ENCODE measurements around the gene CENPP.

DNA sequence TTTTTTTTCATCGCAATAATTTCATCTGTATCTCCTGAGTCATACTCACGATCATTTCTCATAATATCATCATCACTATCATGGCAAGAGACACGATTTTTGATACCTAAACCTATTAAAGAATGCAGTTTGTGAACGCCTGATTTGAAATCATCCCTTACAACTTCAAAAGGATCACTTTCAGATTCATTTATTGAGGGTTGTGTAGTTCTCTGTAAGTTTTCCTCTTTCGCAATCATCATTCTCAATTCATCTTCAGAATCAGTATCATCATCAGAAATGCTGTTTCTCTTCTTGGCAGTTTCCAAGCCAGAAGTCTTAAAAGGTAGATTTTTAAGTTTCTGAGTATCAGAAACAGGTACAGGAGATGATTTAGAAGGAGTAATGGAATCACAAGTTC is 10.3 kb upstream of the CENPP start:
- TF ChIP-seq, protein P1, sequence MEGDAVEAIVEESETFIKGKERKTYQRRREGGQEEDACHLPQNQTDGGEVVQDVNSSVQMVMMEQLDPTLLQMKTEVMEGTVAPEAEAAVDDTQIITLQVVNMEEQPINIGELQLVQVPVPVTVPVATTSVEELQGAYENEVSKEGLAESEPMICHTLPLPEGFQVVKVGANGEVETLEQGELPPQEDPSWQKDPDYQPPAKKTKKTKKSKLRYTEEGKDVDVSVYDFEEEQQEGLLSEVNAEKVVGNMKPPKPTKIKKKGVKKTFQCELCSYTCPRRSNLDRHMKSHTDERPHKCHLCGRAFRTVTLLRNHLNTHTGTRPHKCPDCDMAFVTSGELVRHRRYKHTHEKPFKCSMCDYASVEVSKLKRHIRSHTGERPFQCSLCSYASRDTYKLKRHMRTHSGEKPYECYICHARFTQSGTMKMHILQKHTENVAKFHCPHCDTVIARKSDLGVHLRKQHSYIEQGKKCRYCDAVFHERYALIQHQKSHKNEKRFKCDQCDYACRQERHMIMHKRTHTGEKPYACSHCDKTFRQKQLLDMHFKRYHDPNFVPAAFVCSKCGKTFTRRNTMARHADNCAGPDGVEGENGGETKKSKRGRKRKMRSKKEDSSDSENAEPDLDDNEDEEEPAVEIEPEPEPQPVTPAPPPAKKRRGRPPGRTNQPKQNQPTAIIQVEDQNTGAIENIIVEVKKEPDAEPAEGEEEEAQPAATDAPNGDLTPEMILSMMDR (IDR thresholded peaks at IDR 0.05), result no peak
- no peak for TF ChIP-seq EP300 (IDR thresholded peaks at IDR 0.05; ENCODE audit: low read depth)
- no peak for TF ChIP-seq POLR2A (IDR thresholded peaks at IDR 0.05)
- no peak for TF ChIP-seq POLR2AphosphoS5 (IDR thresholded peaks at IDR 0.05)

Measured in transverse colon (tissue), 4 donors.